ENCODE results near the gene DNMT3A. TPM values are rescaled to one million over a fixed set of nuclear protein-coding genes. Genes with fewer than 3 reads are reported as not detected.

DNMT3A gene
- total and polyA plus RNA-seq, 2 experiments from 2014 or later, result 47.2 to 80.4 TPM

DNA sequence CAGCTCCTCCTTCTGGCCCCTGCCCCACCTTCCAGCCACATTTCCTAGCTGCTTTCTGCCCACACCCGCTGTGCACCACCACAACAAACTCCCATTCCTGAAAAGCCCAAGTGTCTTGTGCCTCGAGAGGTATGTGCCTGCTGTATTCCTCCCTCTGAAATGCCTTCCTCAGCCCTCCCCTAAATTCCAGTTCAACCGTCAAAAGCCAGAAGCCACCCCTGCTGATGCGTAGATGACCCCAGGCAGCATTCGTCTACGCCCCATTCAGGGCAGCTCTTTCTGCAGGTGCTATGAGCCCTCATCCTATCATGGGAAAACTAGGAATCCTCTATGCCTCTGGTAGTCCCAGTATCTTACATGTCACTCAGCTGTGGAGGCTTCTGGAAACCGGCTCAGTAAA, 71.7 kb downstream of the DNMT3A start:
- DNase-seq (ENCODE audit: low spot score) (peak; percentile 81), ATAC-seq (peak; percentile 80)
- peak overlapping the region; percentile 28 for H3K27ac Mint-ChIP-seq

DNA sequence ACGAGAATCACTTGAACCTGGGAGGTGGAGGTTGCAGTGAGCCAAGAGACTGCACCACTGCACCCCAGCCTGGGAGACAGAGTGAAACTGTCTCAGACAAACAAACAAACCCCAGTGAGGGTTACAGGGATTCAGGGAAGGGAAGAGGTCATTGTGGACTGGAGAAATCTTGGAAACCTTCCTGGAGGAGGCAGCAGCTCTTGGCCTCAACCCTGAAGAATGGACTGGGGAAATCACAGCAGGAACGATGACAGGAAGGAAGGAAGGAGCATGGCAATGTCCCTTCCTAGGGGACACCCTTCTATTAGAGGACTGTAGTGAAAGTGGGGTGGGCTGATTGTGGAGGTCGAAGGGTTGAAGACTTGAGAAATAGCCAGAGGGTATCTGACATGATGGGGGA, 72.5 kb downstream of the DNMT3A start:
- Histone ChIP-seq H4K20me1 (replicated peaks; ENCODE audit: insufficient read depth) (no peaks in the 10 kb centered on the region), H3K4me2 (no peak overlapping the region), H3K36me3 (ENCODE audit: insufficient read depth) (no peaks in the 10 kb centered on the region; the same call in 1 of the 2 replicates), H3K9me2 (ENCODE audit: insufficient read depth) (no peaks in the 10 kb centered on the region), H3K27me3 (ENCODE audit: insufficient read depth) (no peaks in the 10 kb centered on the region), H3K4me3 (no peak overlapping the region), H3K79me2 (replicated peaks; ENCODE audit: insufficient read depth) (no peaks in the 10 kb centered on the region), H3F3A (replicated peaks; ENCODE audit: low read depth) (0 out of 2 replicates have a peak, but pooled peaks cover 4% of the 10 kb centered on the region), H2AFZ (no peak overlapping the region), H3K4me1 (ENCODE audit: insufficient read depth) (peaks cover 15% of the 10 kb centered on the region), H3K27ac (ENCODE audit: low read depth) (peak overlapping the region; percentile 81)
- Mint-ChIP-seq H3K4me1 (peaks cover 36% of the 10 kb centered on the region), H3K36me3 (ENCODE audit: low read depth) (peaks cover 4% of the 10 kb centered on the region; the same call in 2 of the 3 replicates), H3K4me3 (no peak overlapping the region; the same call in 2 of the 3 replicates), H3K27ac (peak overlapping the region; percentile 34; the same call in 1 of the 2 replicates), H3K9me3 (no peaks in the 10 kb centered on the region; the same call in 2 of the 3 replicates), H3K27me3 (ENCODE audit: insufficient read depth, low read depth, poor library complexity) (peaks cover 10% of the 10 kb centered on the region)
- ATAC-seq, result no peak
- DNase-seq (ENCODE audit: low spot score), result no peak
- TF ChIP-seq CTCF (conservative IDR thresholded peaks at IDR 0.05; ENCODE audit: low read depth in 2 of 2), result no peak
- TF ChIP-seq ZNF331 (CRISPR knock-in tag; IDR thresholded peaks at IDR 0.05; ENCODE audit: low read depth), result no peak
- no peak for TF ChIP-seq JUNB (IDR thresholded peaks at IDR 0.05; ENCODE audit: unreplicated experiment)
- TF ChIP-seq, protein P1, sequence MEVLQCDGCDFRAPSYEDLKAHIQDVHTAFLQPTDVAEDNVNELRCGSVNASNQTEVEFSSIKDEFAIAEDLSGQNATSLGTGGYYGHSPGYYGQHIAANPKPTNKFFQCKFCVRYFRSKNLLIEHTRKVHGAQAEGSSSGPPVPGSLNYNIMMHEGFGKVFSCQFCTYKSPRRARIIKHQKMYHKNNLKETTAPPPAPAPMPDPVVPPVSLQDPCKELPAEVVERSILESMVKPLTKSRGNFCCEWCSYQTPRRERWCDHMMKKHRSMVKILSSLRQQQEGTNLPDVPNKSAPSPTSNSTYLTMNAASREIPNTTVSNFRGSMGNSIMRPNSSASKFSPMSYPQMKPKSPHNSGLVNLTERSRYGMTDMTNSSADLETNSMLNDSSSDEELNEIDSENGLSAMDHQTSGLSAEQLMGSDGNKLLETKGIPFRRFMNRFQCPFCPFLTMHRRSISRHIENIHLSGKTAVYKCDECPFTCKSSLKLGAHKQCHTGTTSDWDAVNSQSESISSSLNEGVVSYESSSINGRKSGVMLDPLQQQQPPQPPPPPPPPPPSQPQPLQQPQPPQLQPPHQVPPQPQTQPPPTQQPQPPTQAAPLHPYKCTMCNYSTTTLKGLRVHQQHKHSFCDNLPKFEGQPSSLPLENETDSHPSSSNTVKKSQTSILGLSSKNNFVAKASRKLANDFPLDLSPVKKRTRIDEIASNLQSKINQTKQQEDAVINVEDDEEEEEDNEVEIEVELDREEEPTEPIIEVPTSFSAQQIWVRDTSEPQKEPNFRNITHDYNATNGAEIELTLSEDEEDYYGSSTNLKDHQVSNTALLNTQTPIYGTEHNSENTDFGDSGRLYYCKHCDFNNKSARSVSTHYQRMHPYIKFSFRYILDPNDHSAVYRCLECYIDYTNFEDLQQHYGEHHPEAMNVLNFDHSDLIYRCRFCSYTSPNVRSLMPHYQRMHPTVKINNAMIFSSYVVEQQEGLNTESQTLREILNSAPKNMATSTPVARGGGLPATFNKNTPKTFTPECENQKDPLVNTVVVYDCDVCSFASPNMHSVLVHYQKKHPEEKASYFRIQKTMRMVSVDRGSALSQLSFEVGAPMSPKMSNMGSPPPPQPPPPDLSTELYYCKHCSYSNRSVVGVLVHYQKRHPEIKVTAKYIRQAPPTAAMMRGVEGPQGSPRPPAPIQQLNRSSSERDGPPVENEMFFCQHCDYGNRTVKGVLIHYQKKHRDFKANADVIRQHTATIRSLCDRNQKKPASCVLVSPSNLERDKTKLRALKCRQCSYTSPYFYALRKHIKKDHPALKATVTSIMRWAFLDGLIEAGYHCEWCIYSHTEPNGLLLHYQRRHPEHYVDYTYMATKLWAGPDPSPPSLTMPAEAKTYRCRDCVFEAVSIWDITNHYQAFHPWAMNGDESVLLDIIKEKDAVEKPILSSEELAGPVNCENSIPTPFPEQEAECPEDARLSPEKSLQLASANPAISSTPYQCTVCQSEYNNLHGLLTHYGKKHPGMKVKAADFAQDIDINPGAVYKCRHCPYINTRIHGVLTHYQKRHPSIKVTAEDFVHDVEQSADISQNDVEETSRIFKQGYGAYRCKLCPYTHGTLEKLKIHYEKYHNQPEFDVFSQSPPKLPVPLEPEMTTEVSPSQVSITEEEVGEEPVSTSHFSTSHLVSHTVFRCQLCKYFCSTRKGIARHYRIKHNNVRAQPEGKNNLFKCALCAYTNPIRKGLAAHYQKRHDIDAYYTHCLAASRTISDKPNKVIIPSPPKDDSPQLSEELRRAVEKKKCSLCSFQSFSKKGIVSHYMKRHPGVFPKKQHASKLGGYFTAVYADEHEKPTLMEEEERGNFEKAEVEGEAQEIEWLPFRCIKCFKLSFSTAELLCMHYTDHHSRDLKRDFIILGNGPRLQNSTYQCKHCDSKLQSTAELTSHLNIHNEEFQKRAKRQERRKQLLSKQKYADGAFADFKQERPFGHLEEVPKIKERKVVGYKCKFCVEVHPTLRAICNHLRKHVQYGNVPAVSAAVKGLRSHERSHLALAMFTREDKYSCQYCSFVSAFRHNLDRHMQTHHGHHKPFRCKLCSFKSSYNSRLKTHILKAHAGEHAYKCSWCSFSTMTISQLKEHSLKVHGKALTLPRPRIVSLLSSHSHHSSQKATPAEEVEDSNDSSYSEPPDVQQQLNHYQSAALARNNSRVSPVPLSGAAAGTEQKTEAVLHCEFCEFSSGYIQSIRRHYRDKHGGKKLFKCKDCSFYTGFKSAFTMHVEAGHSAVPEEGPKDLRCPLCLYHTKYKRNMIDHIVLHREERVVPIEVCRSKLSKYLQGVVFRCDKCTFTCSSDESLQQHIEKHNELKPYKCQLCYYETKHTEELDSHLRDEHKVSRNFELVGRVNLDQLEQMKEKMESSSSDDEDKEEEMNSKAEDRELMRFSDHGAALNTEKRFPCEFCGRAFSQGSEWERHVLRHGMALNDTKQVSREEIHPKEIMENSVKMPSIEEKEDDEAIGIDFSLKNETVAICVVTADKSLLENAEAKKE (CRISPR knock-in tag; IDR thresholded peaks at IDR 0.05), result no peak
- no peak for TF ChIP-seq POLR2AphosphoS5 (IDR thresholded peaks at IDR 0.05; ENCODE audit: low read depth)

More for the DNA sequence above, 71.7 kb downstream of the DNMT3A start:
- Histone ChIP-seq H3K27me3 (ENCODE audit: insufficient read depth) (no peaks in the 10 kb centered on the region), H3K4me1 (ENCODE audit: insufficient read depth) (peaks cover 12% of the 10 kb centered on the region), H4K20me1 (replicated peaks; ENCODE audit: insufficient read depth) (no peaks in the 10 kb centered on the region), H3K27ac (ENCODE audit: low read depth) (peak overlapping the region; percentile 81; the same call in 1 of the 2 replicates), H2AFZ (no peak overlapping the region), H3K9me2 (ENCODE audit: insufficient read depth) (no peaks in the 10 kb centered on the region), H3K4me3 (no peak overlapping the region), H3K79me2 (replicated peaks; ENCODE audit: insufficient read depth) (no peaks in the 10 kb centered on the region), H3K4me2 (peak overlapping the region; percentile 31), H3F3A (replicated peaks; ENCODE audit: low read depth) (0 out of 2 replicates have a peak, but pooled peaks cover 4% of the 10 kb centered on the region), H3K36me3 (ENCODE audit: insufficient read depth) (no peaks in the 10 kb centered on the region; the same call in 1 of the 2 replicates)
- Mint-ChIP-seq H3K27me3 (ENCODE audit: insufficient read depth, low read depth, poor library complexity) (peaks cover 10% of the 10 kb centered on the region), H3K4me1 (peaks cover 34% of the 10 kb centered on the region), H3K36me3 (ENCODE audit: low read depth) (peaks cover 4% of the 10 kb centered on the region; the same call in 2 of the 3 replicates), H3K9me3 (no peaks in the 10 kb centered on the region; the same call in 2 of the 3 replicates), H3K4me3 (no peak overlapping the region; the same call in 1 of the 3 replicates)
- no peak for TF ChIP-seq CTCF (conservative IDR thresholded peaks at IDR 0.05; ENCODE audit: low read depth in 2 of 2)
- no peak for TF ChIP-seq JUNB (IDR thresholded peaks at IDR 0.05; ENCODE audit: unreplicated experiment)
- TF ChIP-seq ZNF331 (CRISPR knock-in tag; IDR thresholded peaks at IDR 0.05; ENCODE audit: low read depth), result no peak
- TF ChIP-seq POLR2AphosphoS5 (IDR thresholded peaks at IDR 0.05; ENCODE audit: low read depth), result no peak
- TF ChIP-seq EZH2 (IDR thresholded peaks at IDR 0.05; ENCODE audit: low read depth, unreplicated experiment), result no peak

All from GM23338 (cell line).